Mesenchymal stem cell (in vitro differentiated cells and primary cell): ENCODE results near the gene SCN4A.

Experiments used
- DNase-seq: peaks from one replicate; pipeline ENCODE4 v3.0.0-alpha.2; 2013
- H2AFZ ChIP-seq: one replicate; pipeline ENCODE4 v1.6.1; 2013; ENCODE audit warnings: low read depth, mild to moderate bottlenecking, control low read depth, inconsistent platforms, low read length, moderate library complexity
- H2AK5ac ChIP-seq: 2 replicates; pipeline ENCODE4 v1.6.1; 2013; ENCODE audit warnings: low read length, moderate library complexity, mild to moderate bottlenecking, inconsistent platforms; ENCODE audit not compliant: severe bottlenecking
- H2BK120ac ChIP-seq: one replicate; pipeline ENCODE4 v1.6.1; 2013; ENCODE audit warnings: low read depth, mild to moderate bottlenecking, inconsistent platforms, low read length, moderate library complexity
- H2BK12ac ChIP-seq, 2 experiments: one replicate each; pipeline ENCODE4 v1.6.1; 2013; ENCODE audit warnings: inconsistent platforms in 2 of 2, low read length in 2 of 2, mild to moderate bottlenecking in 2 of 2, moderate library complexity in 2 of 2, control low read depth in 1 of 2
- H2BK15ac ChIP-seq: one replicate; pipeline ENCODE4 v1.6.1; 2013; ENCODE audit warnings: mild to moderate bottlenecking, low read depth, inconsistent platforms; ENCODE audit not compliant: poor library complexity, severe bottlenecking
- H2BK5ac ChIP-seq: 2 replicates; pipeline ENCODE4 v1.6.1; 2013; ENCODE audit warnings: low read depth, mild to moderate bottlenecking, low read length, control low read depth, inconsistent platforms; ENCODE audit not compliant: poor library complexity, severe bottlenecking
- H3K14ac ChIP-seq, 2 experiments: one replicate each; pipeline ENCODE4 v1.6.1; 2013; ENCODE audit warnings: inconsistent platforms in 2 of 2, low read length in 2 of 2, control low read depth in 1 of 2, mild to moderate bottlenecking in 1 of 2, moderate library complexity in 1 of 2
- H3K18ac ChIP-seq, 2 experiments: one replicate each; pipeline ENCODE4 v1.6.1; 2013; ENCODE audit warnings: inconsistent platforms in 2 of 2, low read length in 2 of 2, control low read depth in 1 of 2, low read depth in 1 of 2, mild to moderate bottlenecking in 1 of 2
- H3K23ac ChIP-seq, 2 experiments: one replicate each; pipeline ENCODE4 v1.6.1; 2013; ENCODE audit warnings: inconsistent platforms in 2 of 2, low read length in 2 of 2, mild to moderate bottlenecking in 2 of 2, moderate library complexity in 2 of 2, control low read depth in 1 of 2
- H3K27ac ChIP-seq: 2 replicates; pipeline ENCODE4 v1.5.1; 2013; ENCODE audit warnings: mild to moderate bottlenecking, moderate library complexity, low read length, control low read depth, inconsistent platforms; ENCODE audit not compliant: poor library complexity, severe bottlenecking
- H3K27me3 ChIP-seq, 2 experiments: 2 replicates each; pipeline versions ENCODE4 v1.6.1 to v1.7.0; 2013; ENCODE audit warnings: low read length in 2 of 2, mild to moderate bottlenecking in 2 of 2, moderate library complexity in 2 of 2, control low read depth in 1 of 2, inconsistent platforms in 1 of 2; ENCODE audit not compliant: control insufficient read depth in 1 of 2, insufficient read depth in 1 of 2
- H3K36me3 ChIP-seq, 2 experiments: 2 replicates each; pipeline versions ENCODE4 v1.6.1 to v1.7.0; 2013; ENCODE audit warnings: low read length in 2 of 2, control low read depth in 1 of 2, inconsistent platforms in 1 of 2, low read depth in 1 of 2, mild to moderate bottlenecking in 1 of 2; ENCODE audit not compliant: insufficient read depth in 2 of 2, control insufficient read depth in 1 of 2
- H3K4ac ChIP-seq, 2 experiments: one replicate each; pipeline ENCODE4 v1.6.1; 2013; ENCODE audit warnings: inconsistent platforms in 2 of 2, low read length in 2 of 2, mild to moderate bottlenecking in 2 of 2, moderate library complexity in 2 of 2, control low read depth in 1 of 2, low read depth in 1 of 2
- H3K4me1 ChIP-seq: 2 replicates; pipeline ENCODE4 v1.6.1; 2013; ENCODE audit warnings: low read depth, low read length, control low read depth; ENCODE audit not compliant: control insufficient read depth, insufficient read depth
- H3K4me2 ChIP-seq: 2 replicates; pipeline ENCODE4 v1.6.1; 2013; ENCODE audit warnings: low read length, mild to moderate bottlenecking, inconsistent platforms; ENCODE audit not compliant: poor library complexity, severe bottlenecking
- H3K4me3 ChIP-seq, 2 experiments: 2 replicates each; pipeline versions ENCODE4 v1.5.1 to v1.7.0; 2013; ENCODE audit warnings: low read length in 2 of 2, mild to moderate bottlenecking in 2 of 2, control low read depth in 1 of 2, low read depth in 1 of 2; ENCODE audit not compliant: insufficient read depth in 1 of 2
- H3K79me1 ChIP-seq: replicated peaks from 2 replicates; pipeline ENCODE4 v1.6.1; 2013; ENCODE audit warnings: mild to moderate bottlenecking, control low read depth, low read length, inconsistent platforms; ENCODE audit not compliant: poor library complexity, severe bottlenecking
- H3K9ac ChIP-seq: 2 replicates; pipeline ENCODE4 v1.7.0; 2013; ENCODE audit warnings: mild to moderate bottlenecking, low read length, moderate library complexity
- H3K9me3 ChIP-seq: 2 replicates; pipeline ENCODE4 v1.7.0; 2013; ENCODE audit warnings: mild to moderate bottlenecking, low read length; ENCODE audit not compliant: control insufficient read depth
- H4K8ac ChIP-seq: one replicate; pipeline ENCODE4 v1.6.1; 2013; ENCODE audit warnings: inconsistent platforms, mild to moderate bottlenecking, low read length, moderate library complexity
- H4K91ac ChIP-seq: one replicate; pipeline ENCODE4 v1.6.1; 2013; ENCODE audit warnings: mild to moderate bottlenecking, low read length, inconsistent platforms
- WGBS: methylation state at CpG from one replicate; pipeline ENCODE4 v1.1.7; 2013; ENCODE audit warnings: mixed read lengths; 5-methylcytosine and 5-hydroxymethylcytosine counted together

The SCN4A gene

DNA sequence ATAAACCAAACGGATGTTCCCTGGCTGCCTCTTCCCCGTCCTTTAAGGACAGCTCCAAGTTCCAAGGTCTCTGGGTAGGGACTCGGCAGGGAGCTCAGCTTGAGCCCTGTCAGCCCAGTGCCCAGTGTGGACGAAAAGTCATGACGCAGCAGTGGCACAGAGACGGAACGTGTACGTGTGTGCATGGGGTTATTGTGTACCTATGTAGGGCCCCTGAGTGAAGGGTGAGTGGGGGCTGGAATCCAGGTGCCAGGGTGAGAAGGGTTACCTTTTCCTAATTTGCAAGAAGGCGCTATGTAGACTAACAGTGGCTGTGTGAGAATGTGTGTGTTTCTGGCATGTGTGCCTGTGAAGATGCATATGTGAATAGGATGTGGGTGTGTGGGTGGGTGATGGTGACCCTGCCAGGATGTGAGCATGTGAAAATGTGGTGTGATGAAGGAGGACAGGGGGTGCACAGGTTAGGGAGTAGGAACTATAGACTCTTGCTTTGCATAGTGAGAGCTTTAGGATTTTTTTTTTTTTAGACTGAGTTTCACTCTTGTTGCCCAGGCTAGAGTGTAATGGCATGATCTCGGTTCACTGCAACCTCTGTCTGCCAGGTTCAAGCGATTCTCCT is 6.0 kb downstream of the SCN4A start:
- Histone ChIP-seq H2BK12ac (no peak overlapping the region), H2BK5ac (no peak overlapping the region), H3K18ac (no peak overlapping the region), H3K4me3 (no peak overlapping the region), H4K91ac (no peak overlapping the region), H3K9me3 (no peaks in the 10 kb centered on the region), H4K8ac (no peak overlapping the region), H3K14ac (no peak overlapping the region), H3K23ac (no peak overlapping the region), H3K9ac (no peak overlapping the region), H3K4me1 (no peaks in the 10 kb centered on the region), H3K79me1 (no peaks in the 10 kb centered on the region), H3K4me2 (no peak overlapping the region), H2AFZ (no peak overlapping the region), H2AK5ac (no peak overlapping the region), H3K4ac (no peak overlapping the region), H2BK120ac (no peak overlapping the region), H2BK15ac (no peak overlapping the region), H3K36me3 (no peaks in the 10 kb centered on the region), H3K27me3 (peaks cover 11 to 28% of the 10 kb centered on the region in 2 experiments), H3K27ac (no peak overlapping the region)
- no peak for DNase-seq
- 85% methylated on average over 11 of the region's 11 CpGs for WGBS

DNA sequence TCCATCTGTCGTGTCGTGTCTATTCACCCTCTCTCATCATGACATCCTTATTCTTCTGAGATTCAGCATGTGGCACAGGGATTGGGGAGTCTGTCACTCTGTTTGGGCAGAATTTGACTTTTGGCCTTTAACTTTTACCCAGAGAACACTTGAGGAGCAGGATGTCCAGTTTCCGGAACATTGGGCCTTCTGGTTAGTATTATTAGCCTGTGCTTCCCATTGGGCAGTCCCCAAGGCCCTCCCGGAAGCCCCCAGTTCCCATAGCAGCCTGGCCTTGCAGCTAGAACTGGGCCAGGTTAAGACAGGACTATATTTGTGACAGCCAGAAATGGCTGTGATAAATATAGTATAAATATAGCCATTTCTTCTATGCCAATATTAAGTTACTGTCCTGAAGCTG is 9.6 kb downstream of the SCN4A start:
- Histone ChIP-seq H4K8ac (no peak overlapping the region), H3K4me3 (no peak overlapping the region), H2BK12ac (no peak overlapping the region), H2AFZ (no peak overlapping the region), H3K4ac (no peak overlapping the region), H4K91ac (no peak overlapping the region), H3K9me3 (no peaks in the 10 kb centered on the region), H2AK5ac (no peak overlapping the region), H3K36me3 (no peaks in the 10 kb centered on the region), H3K23ac (no peak overlapping the region), H2BK15ac (no peak overlapping the region), H3K14ac (no peak overlapping the region), H2BK5ac (no peak overlapping the region), H3K27me3 (peaks cover 24 to 26% of the 10 kb centered on the region in 2 experiments), H3K79me1 (no peaks in the 10 kb centered on the region), H3K4me2 (no peak overlapping the region), H2BK120ac (no peak overlapping the region), H3K27ac (no peak overlapping the region), H3K18ac (no peak overlapping the region), H3K9ac (no peak overlapping the region), H3K4me1 (peaks cover 2% of the 10 kb centered on the region)
- DNase-seq: no peak
- WGBS: 94% methylated on average over 3 of the region's 4 CpGs

DNA sequence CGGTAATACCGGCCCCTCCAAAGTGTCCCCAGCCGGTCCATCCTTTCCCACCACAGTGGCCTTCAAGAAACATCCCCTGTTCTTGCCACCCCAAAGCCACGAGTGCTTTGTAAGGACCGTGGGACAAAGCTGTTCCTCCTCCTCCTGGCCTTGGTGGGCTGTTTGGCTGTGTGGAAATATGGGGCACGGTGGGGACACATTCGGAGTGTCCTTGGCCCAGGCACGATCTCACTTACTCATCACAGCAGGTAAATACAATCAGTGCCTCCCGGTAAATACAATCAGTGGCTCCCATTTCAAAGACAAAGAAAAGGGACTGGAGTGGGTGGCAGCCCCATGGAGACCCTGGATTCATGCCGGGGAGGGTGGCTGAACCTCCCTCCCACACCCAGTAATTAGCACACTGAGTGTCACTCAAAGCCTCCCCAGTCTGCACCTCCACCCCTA is 10.4 kb downstream of the SCN4A start:
- Histone ChIP-seq H3K4me1 (peaks cover 2% of the 10 kb centered on the region), H2AK5ac (no peak overlapping the region), H3K4me2 (no peak overlapping the region), H3K9me3 (no peaks in the 10 kb centered on the region), H3K4ac (no peak overlapping the region), H3K9ac (no peak overlapping the region), H3K36me3 (no peaks in the 10 kb centered on the region), H3K18ac (peak overlapping the region in 1 of 2 experiments; percentile 41), H3K79me1 (no peaks in the 10 kb centered on the region), H3K27me3 (peaks cover 20 to 26% of the 10 kb centered on the region in 2 experiments), H2AFZ (no peak overlapping the region), H2BK5ac (no peak overlapping the region), H3K27ac (no peak overlapping the region), H3K4me3 (no peak overlapping the region), H2BK15ac (no peak overlapping the region), H4K91ac (no peak overlapping the region), H4K8ac (no peak overlapping the region), H2BK120ac (no peak overlapping the region), H2BK12ac (no peak overlapping the region), H3K23ac (no peak overlapping the region), H3K14ac (no peak overlapping the region)
- WGBS: 67% methylated on average over 7 of the region's 10 CpGs
- DNase-seq: no peak

DNA sequence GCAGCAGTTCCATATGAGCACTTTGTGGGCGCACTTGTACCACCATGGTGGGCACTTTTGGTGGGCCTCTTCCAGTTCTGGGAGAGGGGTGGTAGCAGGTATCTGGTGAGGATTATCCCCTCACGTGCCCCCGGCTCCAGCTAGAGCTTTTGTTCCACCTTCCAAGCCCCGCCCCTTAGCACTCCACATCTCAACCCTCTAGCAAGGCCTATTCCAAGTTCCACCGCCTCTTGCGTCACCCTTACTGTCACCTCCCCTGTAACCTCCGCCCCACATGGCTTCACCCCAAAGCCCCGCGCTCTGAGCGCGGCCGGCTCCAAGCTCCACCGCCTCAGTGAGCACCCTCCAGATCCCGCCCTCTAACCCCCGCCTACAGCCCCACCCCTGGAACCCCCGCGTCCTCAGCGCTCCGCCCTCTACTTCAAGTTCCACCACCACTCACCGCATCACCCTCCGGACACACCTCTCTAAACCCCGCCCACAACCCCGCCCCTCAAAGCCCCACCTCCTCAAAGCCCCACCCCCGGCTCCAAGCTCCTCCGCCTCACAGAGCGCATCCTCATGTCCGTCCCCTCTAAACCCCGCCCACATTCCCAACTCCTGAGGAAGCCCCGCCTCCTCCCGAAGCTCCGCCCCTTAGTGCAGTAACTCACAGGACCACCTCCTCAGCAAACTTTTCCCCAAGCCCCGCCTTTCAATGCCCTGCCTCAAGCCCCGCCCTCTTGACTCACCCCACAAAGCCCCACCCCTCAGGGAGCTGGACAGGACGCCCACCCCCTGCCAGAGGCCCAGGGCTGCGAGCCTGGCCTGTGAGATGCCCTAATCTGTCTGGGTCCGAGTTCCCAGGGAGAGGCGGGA is 11.1 kb downstream of the SCN4A start:
- no peak overlapping the region for H2BK5ac ChIP-seq
- H3K4me3 ChIP-seq: no peak overlapping the region
- WGBS: 11% methylated on average over 37 of the region's 37 CpGs
- no peak overlapping the region for H2BK12ac ChIP-seq
- peak; percentile 78 for DNase-seq
- H3K27ac ChIP-seq: no peak overlapping the region
- peaks cover 20 to 23% of the 10 kb centered on the region in 2 experiments for H3K27me3 ChIP-seq
- H4K91ac ChIP-seq: no peak overlapping the region
- H2BK15ac ChIP-seq: no peak overlapping the region
- H3K79me1 ChIP-seq: no peaks in the 10 kb centered on the region
- H3K9me3 ChIP-seq: no peaks in the 10 kb centered on the region
- no peak overlapping the region for H2BK120ac ChIP-seq
- no peak overlapping the region for H3K4ac ChIP-seq
- no peak overlapping the region for H3K4me2 ChIP-seq
- no peak overlapping the region for H3K14ac ChIP-seq
- no peak overlapping the region for H4K8ac ChIP-seq
- no peak overlapping the region for H3K9ac ChIP-seq
- no peak overlapping the region for H3K23ac ChIP-seq
- H3K36me3 ChIP-seq: no peaks in the 10 kb centered on the region
- H3K18ac ChIP-seq: peak overlapping the region in 1 of 2 experiments; percentile 28
- H3K4me1 ChIP-seq: peaks cover 2% of the 10 kb centered on the region
- H2AFZ ChIP-seq: no peak overlapping the region
- no peak overlapping the region for H2AK5ac ChIP-seq
